MM.1S (cell line): Measurements from ENCODE around the gene RUNX2.

Experiments
- DNase-seq: peaks from one replicate; pipeline ENCODE4 v3.0.0-alpha.2; 2015
- H2AFZ ChIP-seq: fragments of 300-600 bp; sonication (generic); 2 replicates; pipeline ENCODE4 v1.6.0; 2016; ENCODE audit warnings: antibody characterized with exemption, low read length
- H3F3A ChIP-seq: fragments of 300-600 bp; sonication (generic); 2 replicates; pipeline ENCODE4 v1.6.1; 2016; ENCODE audit warnings: mild to moderate bottlenecking, antibody characterized with exemption, low read length, moderate library complexity, mixed read lengths; ENCODE audit not compliant: insufficient read depth
- H3K27ac ChIP-seq: fragments of 300-600 bp; sonication (generic); 2 replicates; pipeline ENCODE4 v1.5.1; 2016; ENCODE audit warnings: mild to moderate bottlenecking, low read length
- H3K27me3 ChIP-seq: fragments of 300-600 bp; sonication (generic); replicated peaks from 2 replicates; pipeline ENCODE4 v1.6.0; 2016; ENCODE audit warnings: low read length; ENCODE audit not compliant: insufficient read depth
- H3K36me3 ChIP-seq: fragments of 300-600 bp; sonication (generic); replicated peaks from 2 replicates; pipeline ENCODE4 v1.6.1; 2016; ENCODE audit warnings: mild to moderate bottlenecking, low read length, mixed read lengths; ENCODE audit not compliant: insufficient read depth
- H3K4me1 ChIP-seq: fragments of 300-600 bp; sonication (generic); 2 replicates; pipeline ENCODE4 v1.6.1; 2016; ENCODE audit warnings: low read length, mixed read lengths
- H3K4me2 ChIP-seq: fragments of 300-600 bp; sonication (generic); 2 replicates; pipeline ENCODE4 v1.6.0; 2016; ENCODE audit warnings: low read depth, low read length
- H3K4me3 ChIP-seq: fragments of 300-600 bp; sonication (generic); 2 replicates; pipeline ENCODE4 v1.5.1; 2016; ENCODE audit warnings: low read length, mixed read lengths
- H3K79me2 ChIP-seq: fragments of 300-600 bp; sonication (generic); 2 replicates; pipeline ENCODE4 v1.6.1; 2016; ENCODE audit warnings: mixed run types, low read length, mixed read lengths
- H3K9ac ChIP-seq: fragments of 300-600 bp; sonication (generic); 2 replicates; pipeline ENCODE4 v1.6.1; 2016; ENCODE audit warnings: low read length, mixed read lengths
- H3K9me2 ChIP-seq: fragments of 300-600 bp; sonication (generic); replicated peaks from 2 replicates; pipeline ENCODE4 v1.6.1; 2016; ENCODE audit warnings: mild to moderate bottlenecking, low read length, mixed read lengths; ENCODE audit not compliant: insufficient read depth
- H3K9me3 ChIP-seq: fragments of 300-600 bp; sonication (generic); replicated peaks from 2 replicates; pipeline ENCODE4 v1.6.1; 2016; ENCODE audit warnings: mild to moderate bottlenecking, low read length, mixed read lengths; ENCODE audit not compliant: insufficient read depth
- H4K20me1 ChIP-seq: fragments of 300-600 bp; sonication (generic); 2 replicates; pipeline ENCODE4 v1.6.1; 2016; ENCODE audit warnings: mild to moderate bottlenecking, low read length, moderate library complexity, mixed read lengths; ENCODE audit not compliant: insufficient read depth
- EZH2 ChIP-seq: fragments of 300-600 bp; sonication (generic); optimal IDR thresholded peaks from 2 replicates; pipeline ENCODE3; 2017; ENCODE audit warnings: low read depth, mild to moderate bottlenecking, antibody characterized with exemption, low read length, mixed read lengths
- EZH2phosphoT487 ChIP-seq: fragments of 300-600 bp; sonication (generic); IDR thresholded peaks from 2 replicates; pipeline ENCODE4 v1.6.1; 2018; ENCODE audit warnings: antibody characterized with exemption, low read length
- TF ChIP-seq, protein P1 (sequence below): fragments of 300-600 bp; sonication (generic); IDR thresholded peaks from 2 replicates; pipeline ENCODE4 v1.5.1; 2016; ENCODE audit warnings: antibody characterized with exemption, low read length, mixed read lengths

The RUNX2 gene

DNA sequence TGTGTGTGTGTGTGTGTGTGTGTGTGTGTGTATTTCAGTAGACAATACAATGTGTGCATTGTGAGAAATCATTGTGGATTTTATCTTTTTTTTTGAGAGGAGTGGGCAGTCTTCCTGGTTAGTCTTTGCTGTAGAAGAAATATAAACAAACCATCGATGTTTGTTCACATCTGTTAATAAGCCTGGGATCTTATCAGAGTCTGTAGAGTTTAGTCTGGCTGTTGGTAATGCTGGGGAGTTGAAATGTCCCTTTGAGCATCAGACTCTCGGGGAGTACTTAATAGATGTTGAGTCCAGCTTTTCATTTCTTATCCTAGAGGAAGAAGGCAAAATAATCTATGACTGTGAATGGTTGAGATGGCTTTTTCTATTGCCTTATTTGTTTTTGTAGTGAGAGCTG lies 146.2 kb downstream of the RUNX2 start:
- peaks cover 5% of the 10 kb centered on the region; the same call in 1 of the 2 replicates for H3K36me3 ChIP-seq
- DNase-seq: no peak
- no peak overlapping the region for H2AFZ ChIP-seq
- no peak overlapping the region for H3K4me2 ChIP-seq
- H3K27me3 ChIP-seq: no peaks in the 10 kb centered on the region
- peaks cover 30% of the 10 kb centered on the region for H3K4me1 ChIP-seq
- H3K27ac ChIP-seq: no peak overlapping the region
- TF ChIP-seq, protein P1, sequence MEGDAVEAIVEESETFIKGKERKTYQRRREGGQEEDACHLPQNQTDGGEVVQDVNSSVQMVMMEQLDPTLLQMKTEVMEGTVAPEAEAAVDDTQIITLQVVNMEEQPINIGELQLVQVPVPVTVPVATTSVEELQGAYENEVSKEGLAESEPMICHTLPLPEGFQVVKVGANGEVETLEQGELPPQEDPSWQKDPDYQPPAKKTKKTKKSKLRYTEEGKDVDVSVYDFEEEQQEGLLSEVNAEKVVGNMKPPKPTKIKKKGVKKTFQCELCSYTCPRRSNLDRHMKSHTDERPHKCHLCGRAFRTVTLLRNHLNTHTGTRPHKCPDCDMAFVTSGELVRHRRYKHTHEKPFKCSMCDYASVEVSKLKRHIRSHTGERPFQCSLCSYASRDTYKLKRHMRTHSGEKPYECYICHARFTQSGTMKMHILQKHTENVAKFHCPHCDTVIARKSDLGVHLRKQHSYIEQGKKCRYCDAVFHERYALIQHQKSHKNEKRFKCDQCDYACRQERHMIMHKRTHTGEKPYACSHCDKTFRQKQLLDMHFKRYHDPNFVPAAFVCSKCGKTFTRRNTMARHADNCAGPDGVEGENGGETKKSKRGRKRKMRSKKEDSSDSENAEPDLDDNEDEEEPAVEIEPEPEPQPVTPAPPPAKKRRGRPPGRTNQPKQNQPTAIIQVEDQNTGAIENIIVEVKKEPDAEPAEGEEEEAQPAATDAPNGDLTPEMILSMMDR: no peak
- TF ChIP-seq EZH2phosphoT487 (no peak), EZH2 (no peak)
- peaks cover 99% of the 10 kb centered on the region for H3K79me2 ChIP-seq
- H3K9ac ChIP-seq: no peak overlapping the region
- no peaks in the 10 kb centered on the region for H3K9me3 ChIP-seq
- H3K9me2 ChIP-seq: no peaks in the 10 kb centered on the region
- H4K20me1 ChIP-seq: no peaks in the 10 kb centered on the region; the same call in 1 of the 2 replicates
- H3F3A ChIP-seq: 0 out of 2 replicates have a peak, but pooled peaks cover under 1% of the 10 kb centered on the region
- H3K4me3 ChIP-seq: no peak overlapping the region

DNA sequence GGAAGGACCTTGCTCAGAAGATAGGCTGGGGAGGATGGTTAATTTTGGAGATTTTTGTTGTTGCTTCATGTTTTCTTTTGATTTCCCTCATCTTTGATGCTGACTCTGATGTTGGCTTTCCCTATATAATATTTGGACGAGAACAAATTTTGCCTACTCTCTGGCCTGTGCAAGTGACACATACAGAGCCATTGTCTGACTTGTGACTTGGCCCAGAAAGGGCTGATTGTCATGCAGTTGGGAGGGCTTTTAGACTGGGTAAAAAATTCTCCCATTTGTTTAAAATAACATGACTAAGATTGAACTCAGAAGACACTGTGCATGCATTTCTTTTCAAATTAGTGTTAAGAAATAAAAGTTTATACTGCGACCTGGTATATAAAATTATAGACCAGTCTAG lies 148.2 kb downstream of the RUNX2 start:
- Histone ChIP-seq H4K20me1 (no peaks in the 10 kb centered on the region; the same call in 1 of the 2 replicates), H3K79me2 (peaks cover 99% of the 10 kb centered on the region)
- TF ChIP-seq EZH2 (no peak), EZH2phosphoT487 (no peak)
- TF ChIP-seq, protein P1: no peak

DNA sequence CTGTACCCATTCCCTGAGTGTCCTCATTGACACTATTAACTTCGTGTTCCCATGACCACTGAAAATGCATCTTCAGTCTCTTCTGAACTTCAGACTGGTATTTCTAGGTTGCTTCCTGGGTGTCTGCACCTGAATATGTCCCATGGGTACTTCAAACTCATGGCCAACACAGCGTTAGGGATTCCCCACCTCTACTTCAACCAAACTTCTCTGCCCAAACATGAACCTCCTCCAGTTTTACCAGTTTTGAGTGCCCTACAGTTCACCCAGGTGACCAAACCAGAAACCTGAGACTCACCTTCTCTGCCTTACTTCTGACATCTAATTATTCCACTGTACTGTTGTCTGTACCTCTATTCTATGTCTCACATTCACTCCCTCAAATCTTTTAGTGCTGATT lies 149.1 kb downstream of the RUNX2 start:
- H3K27ac ChIP-seq: no peak overlapping the region
- peaks cover 5% of the 10 kb centered on the region; the same call in 1 of the 2 replicates for H3F3A ChIP-seq
- no peaks in the 10 kb centered on the region; the same call in 1 of the 2 replicates for H4K20me1 ChIP-seq
- H3K9ac ChIP-seq: no peak overlapping the region
- H3K4me1 ChIP-seq: peaks cover 41% of the 10 kb centered on the region
- no peaks in the 10 kb centered on the region for H3K9me2 ChIP-seq
- TF ChIP-seq EZH2phosphoT487: no peak
- TF ChIP-seq, protein P1: no peak
- H3K36me3 ChIP-seq: no peaks in the 10 kb centered on the region; the same call in 1 of the 2 replicates
- H2AFZ ChIP-seq: no peak overlapping the region
- H3K9me3 ChIP-seq: no peaks in the 10 kb centered on the region
- no peaks in the 10 kb centered on the region for H3K27me3 ChIP-seq
- H3K79me2 ChIP-seq: peaks cover 99% of the 10 kb centered on the region
- DNase-seq: no peak
- no peak overlapping the region for H3K4me3 ChIP-seq
- H3K4me2 ChIP-seq: no peak overlapping the region

More for the DNA sequence above, 148.2 kb downstream of the RUNX2 start:
- no peaks in the 10 kb centered on the region for H3K9me3 ChIP-seq
- H3K27ac ChIP-seq: no peak overlapping the region
- peaks cover 41% of the 10 kb centered on the region for H3K4me1 ChIP-seq
- no peak overlapping the region for H3K4me3 ChIP-seq
- H3K9me2 ChIP-seq: no peaks in the 10 kb centered on the region
- no peak overlapping the region for H3K9ac ChIP-seq
- no peaks in the 10 kb centered on the region for H3K27me3 ChIP-seq
- no peak overlapping the region for H3K4me2 ChIP-seq
- no peak for DNase-seq
- H2AFZ ChIP-seq: no peak overlapping the region
- peaks cover 5% of the 10 kb centered on the region; the same call in 1 of the 2 replicates for H3F3A ChIP-seq
- H3K36me3 ChIP-seq: peaks cover 5% of the 10 kb centered on the region; the same call in 1 of the 2 replicates
